H1 (cell line): ENCODE results near the gene SGSM1. TPM values are rescaled to one million over a fixed set of nuclear protein-coding genes. Genes with fewer than 3 reads are reported as not detected.

Experiments used
- CTCF ChIA-PET: fragments of 300-600 bp; sonication (Branson Sonifier 250); formaldehyde crosslinking; loops from one replicate; lab custom pipeline; 2021; ENCODE audit not compliant: partially characterized antibody; lab: Charles Lee
- POLR2A ChIA-PET: fragments of 300-600 bp; sonication (Branson Sonifier 250); formaldehyde crosslinking; loops from one replicate; lab custom pipeline; 2021; ENCODE audit warnings: inconsistent platforms; ENCODE audit not compliant: partially characterized antibody; lab: Charles Lee
- DNase-seq, 2 experiments: peaks; one replicate each; pipeline versions ENCODE4 v3.0.0 to v3.0.0-alpha.2; 2010 to 2022; ENCODE audit warnings: low spot score in 2 of 2, low read depth in 1 of 2, mixed read lengths in 1 of 2
- FAIRE-seq: peaks from 2 replicates; lab custom pipeline; 2011; peaks lifted over from hg19 to GRCh38; lab: Jason Lieb, UNC
- H2AFZ ChIP-seq: 2 replicates; pipeline ENCODE4 v1.8.1; 2012; ENCODE audit warnings: low read length, inconsistent platforms
- H2AK5ac ChIP-seq: 2 replicates; pipeline ENCODE4 v1.6.1; 2013; ENCODE audit warnings: low read depth, low read length
- H2BK120ac ChIP-seq: replicated peaks from 2 replicates; pipeline ENCODE3; 2013; ENCODE audit warnings: low read depth, low read length, inconsistent platforms
- H2BK12ac ChIP-seq: 2 replicates; pipeline ENCODE4 v1.6.1; 2013; ENCODE audit warnings: low read depth, low read length
- H2BK15ac ChIP-seq: 2 replicates; pipeline ENCODE4 v1.6.1; 2013; ENCODE audit warnings: low read length
- H2BK20ac ChIP-seq: 2 replicates; pipeline ENCODE4 v1.6.1; 2013; ENCODE audit warnings: low read length
- H2BK5ac ChIP-seq: 2 replicates; pipeline ENCODE4 v1.6.1; 2013; ENCODE audit warnings: low read depth, low read length
- H3K14ac ChIP-seq: 2 replicates; pipeline ENCODE4 v1.6.1; 2013; ENCODE audit warnings: inconsistent platforms; ENCODE audit not compliant: insufficient read length
- H3K18ac ChIP-seq: 2 replicates; pipeline ENCODE4 v1.6.1; 2013; ENCODE audit warnings: low read length; ENCODE audit errors: extremely low read depth
- H3K23ac ChIP-seq: 2 replicates; pipeline ENCODE4 v1.6.1; 2013; ENCODE audit warnings: inconsistent platforms; ENCODE audit not compliant: insufficient read length
- H3K23me2 ChIP-seq: 2 replicates; pipeline ENCODE4 v1.6.1; 2013; ENCODE audit warnings: low read depth, low read length
- H3K27ac ChIP-seq: 2 replicates; pipeline ENCODE4 v1.6.1; 2011; ENCODE audit warnings: low read depth, low read length, inconsistent platforms
- H3K27me3 ChIP-seq, 4 experiments: replicated peaks in 1 of 4; 1 replicate in 1 of 4; 2 replicates in 3 of 4; pipeline versions ENCODE4 v1.6.1 to v1.8.1; 2011 to 2013; ENCODE audit warnings: low read length in 3 of 4, mild to moderate bottlenecking in 3 of 4, inconsistent platforms in 2 of 4, mixed read lengths in 2 of 4, moderate library complexity in 1 of 4; ENCODE audit not compliant: control insufficient read depth in 3 of 4, insufficient read depth in 3 of 4; ENCODE audit errors: extremely low read depth in 1 of 4
- H3K36me3 ChIP-seq, 4 experiments: 2 replicates each; pipeline versions ENCODE4 v1.6.1 to v1.8.1; 2011 to 2013; ENCODE audit warnings: mild to moderate bottlenecking in 4 of 4, low read length in 3 of 4, moderate library complexity in 2 of 4, control low read depth in 1 of 4, inconsistent platforms in 1 of 4; ENCODE audit not compliant: insufficient read depth in 4 of 4, control insufficient read depth in 2 of 4
- H3K4ac ChIP-seq: replicated peaks from 2 replicates; pipeline ENCODE3; 2013; ENCODE audit warnings: low read length, low read depth, mixed read lengths, inconsistent platforms; ENCODE audit not compliant: insufficient read length
- H3K4me1 ChIP-seq, 4 experiments: replicated peaks in 1 of 4; 1 replicate in 1 of 4; 2 replicates in 3 of 4; pipeline versions ENCODE4 v1.6.1 to v1.8.1; 2011 to 2013; ENCODE audit warnings: low read length in 3 of 4, inconsistent platforms in 2 of 4, mixed read lengths in 1 of 4; ENCODE audit not compliant: insufficient read depth in 4 of 4, control insufficient read depth in 3 of 4
- H3K4me2 ChIP-seq, 2 experiments: 2 replicates each; pipeline versions ENCODE4 v1.6.1 to v1.8.1; 2011 to 2013; ENCODE audit warnings: low read depth in 2 of 2, low read length in 2 of 2, control low read depth in 1 of 2, inconsistent platforms in 1 of 2, mild to moderate bottlenecking in 1 of 2; ENCODE audit not compliant: insufficient read depth in 1 of 2
- H3K4me3 ChIP-seq, 4 experiments: fragments of 200-600, 300-600 bp in 1 of 4; sonication (generic), shearing (Covaris generic), sonication (Bioruptor Twin) in 1 of 4; 2 replicates each; pipeline versions ENCODE4 v1.5.1 to v1.8.1; 2011 to 2016; ENCODE audit warnings: low read length in 4 of 4, low read depth in 3 of 4, control low read depth in 2 of 4, inconsistent platforms in 2 of 4, mild to moderate bottlenecking in 2 of 4, mixed read lengths in 1 of 4, moderate library complexity in 1 of 4; ENCODE audit not compliant: insufficient read depth in 2 of 4; ENCODE audit errors: extremely low read depth in 1 of 4
- H3K56ac ChIP-seq: replicated peaks from 2 replicates; pipeline ENCODE3; 2013; ENCODE audit warnings: low read depth, mild to moderate bottlenecking, mixed read lengths, low read length, inconsistent platforms; ENCODE audit not compliant: insufficient read length
- H3K79me1 ChIP-seq: 2 replicates; pipeline ENCODE4 v1.6.1; 2013; ENCODE audit warnings: low read depth, low read length, control low read depth
- H3K79me2 ChIP-seq, 2 experiments: 2 replicates each; pipeline versions ENCODE4 v1.6.1 to v1.8.1; 2012 to 2013; ENCODE audit warnings: low read length in 2 of 2, mild to moderate bottlenecking in 2 of 2, inconsistent platforms in 1 of 2; ENCODE audit not compliant: insufficient read depth in 2 of 2, control insufficient read depth in 1 of 2
- H3K9ac ChIP-seq, 4 experiments: replicated peaks in 1 of 4; 1 replicate in 1 of 4; 2 replicates in 3 of 4; pipeline versions ENCODE4 v1.6.1 to v1.8.1; 2011 to 2013; ENCODE audit warnings: low read depth in 3 of 4, low read length in 3 of 4, control low read depth in 2 of 4, mild to moderate bottlenecking in 2 of 4, moderate library complexity in 2 of 4, inconsistent platforms in 1 of 4; ENCODE audit errors: extremely low read depth in 1 of 4
- H3K9me3 ChIP-seq, 2 experiments: 2 replicates each; pipeline versions ENCODE4 v1.6.1 to v1.8.1; 2012 to 2013; ENCODE audit warnings: mild to moderate bottlenecking in 2 of 2, moderate library complexity in 2 of 2, control low read depth in 1 of 2, inconsistent platforms in 1 of 2, low read depth in 1 of 2, low read length in 1 of 2, mixed read lengths in 1 of 2; ENCODE audit not compliant: insufficient read depth in 2 of 2
- H4K20me1 ChIP-seq, 2 experiments: replicated peaks in 1 of 2; 2 replicates each; pipeline versions ENCODE3 to v1.8.1; 2011 to 2013; ENCODE audit warnings: inconsistent platforms in 2 of 2, low read length in 2 of 2, mild to moderate bottlenecking in 1 of 2; ENCODE audit not compliant: insufficient read depth in 2 of 2, control insufficient read depth in 1 of 2
- H4K5ac ChIP-seq: 2 replicates; pipeline ENCODE4 v1.6.1; 2013; ENCODE audit warnings: low read length, low read depth, mixed read lengths, inconsistent platforms; ENCODE audit not compliant: insufficient read length
- H4K8ac ChIP-seq: 2 replicates; pipeline ENCODE4 v1.8.0; 2013; ENCODE audit warnings: mild to moderate bottlenecking, moderate library complexity, low read length, inconsistent platforms; ENCODE audit not compliant: insufficient read depth; ENCODE audit errors: extremely low read depth
- H4K91ac ChIP-seq: replicated peaks from 2 replicates; pipeline ENCODE3; 2013; ENCODE audit warnings: low read length, mixed read lengths, inconsistent platforms; ENCODE audit not compliant: insufficient read length
- CREB1 ChIP-seq: IDR thresholded peaks from 2 replicates; pipeline ENCODE4 v1.6.1; 2012; ENCODE audit warnings: inconsistent platforms
- HDAC2 ChIP-seq, 2 experiments: fragments of 300-600 bp in 1 of 2; sonication (generic) in 1 of 2; IDR thresholded peaks; 2 replicates each; pipeline ENCODE4 v1.6.1; 2011 to 2012; ENCODE audit warnings: low read depth in 2 of 2, low read length in 2 of 2, mild to moderate bottlenecking in 2 of 2, moderate library complexity in 2 of 2, borderline replicate concordance in 1 of 2, inconsistent platforms in 1 of 2
- HDAC6 ChIP-seq: IDR thresholded peaks from one replicate; pipeline ENCODE4 v1.7.1; 2012; ENCODE audit warnings: low read depth, mild to moderate bottlenecking, inconsistent platforms, low read length, moderate library complexity
- KDM4A ChIP-seq: IDR thresholded peaks from one replicate; pipeline ENCODE4 v1.7.1; 2012; ENCODE audit warnings: low read depth, mild to moderate bottlenecking, moderate library complexity, low read length, inconsistent platforms; ENCODE audit not compliant: severe bottlenecking
- NANOG ChIP-seq: IDR thresholded peaks from 2 replicates; pipeline ENCODE4 v1.6.1; 2011; ENCODE audit warnings: low read length, low read depth, mild to moderate bottlenecking, inconsistent platforms; ENCODE audit not compliant: insufficient read depth, poor library complexity, severe bottlenecking
- NRF1 ChIP-seq: IDR thresholded peaks from 2 replicates; pipeline ENCODE4 v1.6.1; 2011; ENCODE audit warnings: mild to moderate bottlenecking, low read depth, low read length, improper control_type of control experiment
- RNF2 ChIP-seq: fragments of 200-900, 300-1000 bp; sonication (generic); IDR thresholded peaks from 2 replicates; pipeline ENCODE4 v1.7.1; 2016; ENCODE audit warnings: borderline replicate concordance, low read depth, mild to moderate bottlenecking, antibody characterized with exemption, low read length; ENCODE audit not compliant: poor library complexity, severe bottlenecking; ENCODE audit errors: missing control alignments
- RXRA ChIP-seq: IDR thresholded peaks from 2 replicates; pipeline ENCODE4 v1.6.1; 2011; ENCODE audit warnings: low read depth, mild to moderate bottlenecking, low read length, moderate library complexity; ENCODE audit not compliant: insufficient read depth
- SAP30 ChIP-seq: fragments of 300-600 bp; sonication (generic); IDR thresholded peaks from 2 replicates; pipeline ENCODE4 v1.7.1; 2012; ENCODE audit warnings: low read length, moderate library complexity, mild to moderate bottlenecking, inconsistent platforms; ENCODE audit not compliant: insufficient read depth, insufficient replicate concordance
- SIRT6 ChIP-seq: IDR thresholded peaks from one replicate; pipeline ENCODE4 v1.7.1; 2012; ENCODE audit warnings: low read length, inconsistent platforms
- SIX5 ChIP-seq: IDR thresholded peaks from 2 replicates; pipeline ENCODE4 v1.6.1; 2011; ENCODE audit warnings: mild to moderate bottlenecking, low read depth, low read length
- SRF ChIP-seq: IDR thresholded peaks from 2 replicates; pipeline ENCODE4 v1.6.1; 2011; ENCODE audit warnings: mild to moderate bottlenecking, low read depth, low read length, moderate library complexity
- TAF1 ChIP-seq: IDR thresholded peaks from 2 replicates; pipeline ENCODE4 v1.6.1; 2011; ENCODE audit warnings: mild to moderate bottlenecking, low read depth, low read length
- TBP ChIP-seq: IDR thresholded peaks from 2 replicates; pipeline ENCODE4 v1.6.1; 2011; ENCODE audit warnings: low read depth, low read length, improper control_type of control experiment
- YY1 ChIP-seq: IDR thresholded peaks from 2 replicates; pipeline ENCODE4 v1.6.1; 2011; ENCODE audit warnings: low read depth, mild to moderate bottlenecking, low read length
- WGBS, 2 experiments: shearing (Covaris generic) in 1 of 2; methylation state at CpG; one replicate each; pipeline versions ENCODE4 v1.1.6 to v1.1.7; 2013 to 2015; ENCODE audit warnings: low lambda C conversion rate in 2 of 2, mixed read lengths in 2 of 2, inconsistent platforms in 1 of 2, low coverage in 1 of 2, missing lambda C conversion rate in 1 of 2; ENCODE audit not compliant: insufficient replicate concordance in 2 of 2, insufficient coverage in 1 of 2, insufficient read length in 1 of 2; ENCODE audit errors: extremely low coverage in 1 of 2, missing lambda C conversion rate in 1 of 2; 5-methylcytosine and 5-hydroxymethylcytosine counted together
- polyA plus RNA-seq, 7 experiments: library from polyadenylated mRNA; depleted of rRNA in 3 of 7; stranded (reverse) in 5 of 7; unstranded in 2 of 7; fragments of >200 nt in 5 of 7; fragments of 200-250 nt in 2 of 7; gene quantifications; 1 replicate in 5 of 7; 2 replicates in 1 of 7; 4 replicates in 1 of 7; pipeline versions ENCODE4 v1.2.1 to v1.2.3, GENCODE V29; 2011 to 2013; ENCODE audit warnings: missing spikeins in 2 of 7, mixed read lengths in 2 of 7
- total RNA-seq: library from RNA; stranded (reverse); fragmentation: NEBNext Ultra II Directional; extraction: Animal tissue kit (Norgen Biotek cat#: 25700); gene quantifications from 2 replicates; pipeline ENCODE4 v1.2.1, GENCODE V29; 2021

Gene SGSM1
- total and polyA plus RNA-seq, 2 of the 8 experiments (the other 6 are each of a cell fraction or from before 2014, with no cell fraction given) = 2.8 to 5.2 TPM

DNA sequence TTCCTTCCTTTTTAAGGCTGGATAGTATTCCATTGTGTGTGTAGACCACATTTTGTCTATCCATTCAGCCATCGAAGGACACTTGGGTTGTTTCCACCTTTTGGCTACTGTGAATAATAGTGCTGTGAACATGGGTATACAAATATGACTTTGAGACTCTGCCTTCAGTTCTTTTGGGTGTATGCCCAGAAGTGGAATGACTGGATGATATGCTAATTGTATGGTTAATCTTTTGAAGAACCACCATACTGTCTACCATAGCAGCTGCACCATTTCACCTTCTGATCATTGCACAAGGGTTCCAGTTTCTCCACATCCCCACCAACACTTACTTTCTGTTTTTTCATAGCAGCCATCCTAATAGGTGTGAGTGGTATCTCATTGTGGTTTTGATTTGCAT lies 30.3 kb downstream of the SGSM1 start:
- POLR2A ChIA-PET = no interaction called here
- CTCF ChIA-PET = no interaction called here
- TF ChIP-seq TAF1 (no peak), SIRT6 (no peak), NRF1 (no peak), KDM4A (no peak), TBP (no peak), NANOG (no peak), HDAC2 (IDR thresholded peaks at IDR 0.05; ENCODE audit: borderline replicate concordance in 1 of 2, low read depth in 2 of 2, low read length in 2 of 2) (no peak), HDAC6 (no peak), YY1 (no peak), SRF (no peak), SAP30 (no peak), RNF2 (no peak), RXRA (no peak), CREB1 (no peak), SIX5 (no peak)

More for the DNA sequence above, 30.3 kb downstream of the SGSM1 start:
- H3K4me3 ChIP-seq = no peak overlapping the region
- no peak overlapping the region for H3K18ac ChIP-seq
- H3K9ac ChIP-seq = no peak overlapping the region
- no peaks in the 10 kb centered on the region for H3K23me2 ChIP-seq
- H3K56ac ChIP-seq = no peak overlapping the region
- no peaks in the 10 kb centered on the region for H3K27me3 ChIP-seq
- H2AK5ac ChIP-seq = no peak overlapping the region
- no peak overlapping the region for H2BK15ac ChIP-seq
- H3K4ac ChIP-seq = no peak overlapping the region
- no peaks in the 10 kb centered on the region for H3K79me2 ChIP-seq
- H3K23ac ChIP-seq = no peak overlapping the region
- H4K8ac ChIP-seq = no peak overlapping the region
- H3K4me2 ChIP-seq = no peak overlapping the region
- H2BK20ac ChIP-seq = no peak overlapping the region
- H3K79me1 ChIP-seq = 0 out of 2 replicates have a peak, but pooled peaks cover 2% of the 10 kb centered on the region
- 80% methylated on average over 1 of the region's 1 CpG; no CpG with 5 or more reads in 1 of the 2 experiments for WGBS, 2 experiments
- no peak overlapping the region for H3K27ac ChIP-seq
- no peak overlapping the region for H4K91ac ChIP-seq
- no peaks in the 10 kb centered on the region for H3K9me3 ChIP-seq
- no peak overlapping the region for H2BK5ac ChIP-seq
- H3K4me1 ChIP-seq = peaks cover 4 to 12% (median 5%) of the 10 kb centered on the region in 4 experiments; a peak in 6 of 7 replicates
- FAIRE-seq = no peak
- no peak overlapping the region for H4K5ac ChIP-seq
- DNase-seq = no peak
- no peak overlapping the region for H2AFZ ChIP-seq
- peaks cover 0 to 2% of the 10 kb centered on the region in 2 experiments for H4K20me1 ChIP-seq
- H2BK12ac ChIP-seq = no peak overlapping the region
- no peak overlapping the region for H2BK120ac ChIP-seq
- H3K36me3 ChIP-seq = no peaks in the 10 kb centered on the region
- no peak overlapping the region for H3K14ac ChIP-seq
